Measurements from ENCODE around the gene TMEM181.

DNA sequence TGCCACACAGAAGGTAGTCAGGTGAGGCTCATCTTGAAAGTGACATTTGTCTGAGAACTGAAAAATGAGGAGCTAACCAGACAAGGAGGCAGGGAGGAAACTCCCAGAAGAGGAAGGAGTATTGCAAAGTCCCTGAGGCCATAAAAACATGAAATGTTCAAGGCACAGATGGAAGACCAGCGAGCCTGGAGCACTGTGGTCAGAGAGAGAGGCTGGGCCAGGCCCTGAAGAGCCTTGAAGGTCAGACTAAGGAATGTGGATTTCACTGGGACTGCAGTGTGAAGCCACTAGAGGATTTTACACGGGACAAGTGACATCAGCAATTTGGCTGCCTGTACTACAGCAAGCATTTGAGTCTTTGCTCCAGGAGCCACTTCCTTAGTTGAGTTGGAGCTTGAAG, 21.1 kb upstream of the TMEM181 start:
- TF ChIP-seq CTCF (conservative IDR thresholded peaks at IDR 0.05 in 1 of 2, IDR thresholded peaks at IDR 0.05 in 1 of 2; ENCODE audit: low read depth in 1 of 2, low read length in 2 of 2) (no peak), EZH2 (IDR thresholded peaks at IDR 0.05; ENCODE audit: low read length, missing control alignments) (peak; percentile 62)

All from fibroblast of lung (primary cell).